ENCODE data around the gene BUD13.
"Not testable (repeated sequence)": the region's sequence is repeated elsewhere in the genome, so short reads cannot be mapped to it uniquely, and the experiment has no call there.

The BUD13 gene

DNA sequence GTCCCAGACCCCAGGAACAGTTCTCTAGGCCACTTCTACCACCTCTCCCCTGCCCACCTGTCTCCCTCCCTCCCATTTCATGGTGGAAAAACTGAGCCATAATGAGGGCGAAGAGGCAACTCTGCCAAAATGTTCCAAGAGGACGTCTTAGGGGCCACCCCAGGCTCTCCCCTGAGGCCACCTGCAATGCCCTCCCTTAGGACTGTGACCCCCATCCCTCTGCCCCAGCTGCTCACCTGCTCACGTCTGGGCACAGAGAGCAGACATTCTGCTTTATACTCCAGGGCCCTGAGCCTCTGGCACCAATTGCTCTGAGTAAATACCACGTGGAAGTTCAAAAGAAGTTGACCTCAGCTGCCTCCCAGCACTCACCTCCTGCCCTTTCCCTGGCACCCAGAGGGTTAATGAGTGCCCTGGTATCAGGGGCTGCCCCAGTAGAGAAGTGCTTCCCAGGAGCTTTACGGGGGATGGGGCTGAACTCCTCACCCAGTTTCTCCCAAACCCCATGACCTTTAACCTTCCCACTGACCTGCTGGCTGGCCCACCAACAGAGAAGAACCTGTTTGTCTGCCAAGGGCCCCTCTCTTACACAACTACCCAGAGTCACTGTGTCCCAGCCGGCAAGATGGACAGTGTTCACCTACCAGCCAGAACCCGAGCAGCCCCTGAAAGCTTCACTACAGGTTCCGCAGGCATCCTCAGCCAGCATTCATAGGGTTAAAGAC lies 19.5 kb upstream of the BUD13 start:
- DNase-seq (ENCODE audit: low spot score) = no peak

GRCh38 chr11:116791813-116792143 lies 19.0 kb upstream of the BUD13 start, which contains the start of gene APOA5:
TSS of gene APOA5 (minus strand) at chr11:116791879. CDS start at chr11:116791860, 19 bp downstream.
- no peak for DNase-seq (ENCODE audit: low spot score)

- DNase-seq (ENCODE audit: low spot score) = peak; percentile 70
These were observed 18.4 kb upstream of the BUD13 start for GRCh38 chr11:116791002-116791812.

DNA sequence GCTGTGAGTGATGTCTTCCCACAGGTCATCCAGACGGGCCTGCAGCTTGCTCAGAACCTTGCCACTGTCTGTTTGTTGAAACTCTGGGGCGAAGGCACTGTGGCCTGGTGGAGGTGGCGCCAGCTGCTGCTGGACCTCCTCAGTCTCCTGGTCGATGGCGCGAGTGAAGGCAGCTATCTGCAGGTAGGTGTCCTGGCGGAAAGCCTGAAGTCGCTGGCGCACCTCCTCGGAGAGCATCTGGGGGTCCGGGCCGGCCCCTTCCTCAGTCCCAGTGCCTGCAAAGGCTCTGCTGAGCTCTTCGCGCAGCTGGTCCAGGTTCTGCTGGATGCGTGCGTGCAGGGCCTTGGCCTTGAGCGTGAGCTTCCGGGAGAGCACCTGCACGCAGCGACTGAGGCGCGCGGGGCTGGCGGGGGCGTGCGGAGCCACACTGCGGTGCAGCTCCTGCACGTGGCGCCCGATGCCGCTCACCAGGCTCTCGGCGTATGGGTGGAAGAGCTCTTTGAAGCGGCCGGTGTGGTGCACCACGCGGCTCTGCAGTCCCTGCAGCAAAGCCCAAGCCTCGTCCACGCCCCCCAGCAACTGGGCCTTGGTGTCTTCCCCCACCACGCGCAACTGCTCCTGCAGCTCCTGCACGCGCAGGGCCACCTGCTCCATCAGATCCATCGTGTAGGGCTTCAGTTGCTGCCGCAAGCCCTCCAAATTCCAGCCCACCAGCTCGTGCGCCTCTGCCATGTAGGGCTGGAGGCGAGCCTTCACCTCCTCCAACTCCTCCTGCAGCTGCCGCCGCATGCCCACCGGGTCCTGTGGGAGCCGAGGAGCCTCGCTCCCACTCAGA lies 17.6 kb upstream of the BUD13 start:
- DNase-seq (ENCODE audit: low spot score) = no peak

- DNase-seq (ENCODE audit: low spot score) = no peak
These were observed 16.2 kb upstream of the BUD13 start for GRCh38 chr11:116788975-116789374.

DNA sequence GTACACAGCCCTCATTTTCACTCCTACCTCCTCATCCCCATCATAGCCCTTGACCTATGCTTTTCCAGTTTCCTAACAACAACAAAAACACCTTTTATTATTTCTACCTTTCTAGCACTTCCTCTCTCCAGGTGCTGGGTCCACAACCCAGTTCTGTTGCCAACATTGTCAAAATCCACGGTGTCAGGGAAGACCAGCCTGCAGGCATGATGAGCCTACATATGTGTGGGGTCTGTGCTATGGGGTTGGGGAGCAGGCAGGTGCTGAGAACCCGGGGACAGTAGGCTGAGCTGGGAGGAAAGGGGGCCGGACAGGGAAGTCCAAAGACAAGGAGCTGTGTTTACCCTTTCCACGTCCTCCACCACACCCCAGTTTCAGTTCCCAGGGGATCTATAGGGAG lies 15.7 kb upstream of the BUD13 start:
- no peak for DNase-seq (ENCODE audit: low spot score)

DNA sequence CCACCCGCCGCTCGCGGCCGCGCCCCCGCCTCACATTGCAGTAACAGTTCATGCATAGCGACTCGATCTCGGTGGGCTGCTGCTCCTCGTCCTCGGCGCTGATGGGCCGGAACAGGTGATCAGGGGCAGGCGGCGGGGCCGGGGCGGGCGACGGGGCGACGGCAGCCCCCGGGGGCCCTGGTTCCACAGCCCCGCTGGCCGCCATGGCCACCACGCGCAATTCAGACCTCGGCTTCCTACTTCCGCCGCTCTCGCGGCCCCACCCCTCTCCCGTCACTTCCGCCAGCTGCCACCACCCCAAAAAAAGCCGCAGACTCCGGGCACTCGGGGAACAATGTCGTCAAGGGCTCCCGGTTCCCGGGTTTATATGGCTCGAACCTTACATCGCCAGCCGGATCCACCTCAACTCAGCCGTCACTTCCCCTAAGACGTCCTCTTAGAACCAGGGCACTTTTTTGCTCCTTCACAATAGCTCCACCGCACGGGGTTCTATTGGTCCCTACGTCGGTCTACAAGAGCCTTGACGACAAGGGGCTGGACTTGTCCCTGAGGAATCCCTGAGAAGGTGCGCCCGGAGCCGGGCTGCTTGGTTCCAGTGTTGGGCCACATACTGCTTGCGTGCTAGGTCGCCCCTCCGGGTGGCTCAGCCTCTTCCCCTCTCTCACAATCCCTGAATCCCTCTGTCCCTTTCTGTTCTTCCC lies 15.1 kb upstream of the BUD13 start, which contains the start of gene ZPR1:
Gene ZPR1 (minus strand): TSS at position 238 of the 701 bp plus-strand sequence. CDS start 33 bp downstream, at position 205.
- DNase-seq (ENCODE audit: low spot score) = peak; percentile 79

- DNase-seq (ENCODE audit: low spot score) = no peak
These were observed 14.6 kb upstream of the BUD13 start for GRCh38 chr11:116787436-116787785.

DNA sequence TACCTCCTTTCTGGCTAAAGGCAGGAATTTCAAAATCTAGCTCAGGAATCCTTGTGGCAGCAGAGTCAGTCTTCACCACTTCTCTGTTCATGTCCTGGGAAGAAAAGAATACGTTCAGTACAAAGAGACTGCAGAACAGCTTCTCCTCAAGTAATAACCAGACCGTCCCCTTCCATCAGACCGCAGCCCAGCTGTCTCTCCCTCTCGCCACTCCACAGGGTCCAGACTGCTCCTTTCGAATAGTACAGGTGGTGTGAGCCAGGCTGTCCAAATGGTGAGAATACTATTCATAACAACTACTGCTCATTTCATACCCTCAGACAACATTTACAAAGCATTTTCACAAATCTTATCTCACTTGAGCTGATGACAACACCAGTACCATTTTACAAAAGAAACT lies 14.2 kb upstream of the BUD13 start:
- no peak for DNase-seq (ENCODE audit: low spot score)

DNA sequence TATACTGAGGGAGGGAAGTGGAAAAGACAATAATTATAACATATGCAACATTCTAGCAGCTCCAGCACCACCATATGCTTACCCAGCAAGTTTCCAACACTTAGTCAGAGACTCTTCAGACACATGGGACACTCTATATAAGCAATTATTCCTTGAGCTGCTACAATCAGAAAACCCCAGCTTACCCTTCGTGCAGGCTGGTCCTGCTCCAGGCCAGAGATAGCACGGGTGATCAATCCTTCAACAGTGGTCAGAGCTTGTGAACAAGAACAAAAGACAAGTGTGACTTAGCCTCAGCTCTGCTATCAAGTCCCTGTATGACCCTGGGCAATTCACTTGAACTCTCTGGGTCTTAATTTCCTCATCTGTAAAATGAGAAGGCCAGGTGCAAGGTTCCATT lies 13.5 kb upstream of the BUD13 start:
- no peak for DNase-seq (ENCODE audit: low spot score)

- DNase-seq (ENCODE audit: low spot score) = no peak
These were observed 9.9 kb upstream of the BUD13 start for GRCh38 chr11:116782728-116783127.

DNA sequence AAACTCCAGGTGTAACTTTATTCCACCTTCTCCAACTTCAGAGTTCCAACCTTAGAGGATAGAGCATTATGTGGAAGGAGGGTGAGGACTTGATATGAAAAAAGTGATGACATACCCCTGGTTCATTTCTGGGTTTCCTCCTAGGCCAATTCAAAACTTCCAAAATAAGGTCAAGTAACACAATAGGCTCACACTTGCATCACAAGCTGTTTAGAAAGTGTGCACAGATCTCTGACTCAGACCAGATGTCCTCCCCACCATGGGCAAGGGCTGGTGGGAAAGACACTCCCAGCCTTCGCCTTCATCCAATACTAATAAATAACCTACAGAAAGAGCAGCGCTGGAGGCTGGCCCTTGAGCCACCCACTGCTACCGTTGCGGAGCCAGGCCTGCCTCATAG lies 5.8 kb upstream of the BUD13 start:
- no peak for DNase-seq (ENCODE audit: low spot score)

DNA sequence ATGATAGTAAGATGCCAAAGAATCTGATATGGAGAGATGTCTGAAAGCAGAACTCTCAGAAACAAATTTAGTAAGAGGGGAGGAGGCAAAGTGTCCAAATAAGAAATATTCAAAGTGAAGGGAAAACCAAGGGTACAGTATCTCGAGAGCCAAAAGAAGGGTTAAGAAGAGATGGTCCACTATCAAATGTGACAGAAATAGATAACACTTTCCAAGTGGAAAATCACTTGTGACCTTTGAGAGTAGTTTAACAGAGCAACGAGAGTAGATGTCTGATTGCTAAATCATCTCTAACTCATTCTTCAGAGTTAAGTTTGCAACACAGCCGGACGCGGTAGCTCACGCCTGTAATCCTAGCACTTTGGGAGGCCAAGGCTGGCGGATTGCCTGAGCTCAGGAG lies 4.3 kb upstream of the BUD13 start:
- no peak for DNase-seq (ENCODE audit: low spot score)

- no peak for DNase-seq (ENCODE audit: low spot score)
These were observed 3.8 kb upstream of the BUD13 start for GRCh38 chr11:116776522-116776984.

GRCh38 chr11:116775975-116776374 lies 3.2 kb upstream of the BUD13 start:
- no peak for DNase-seq (ENCODE audit: low spot score)

- DNase-seq (ENCODE audit: low spot score) = no peak
These were observed 1.9 kb upstream of the BUD13 start for GRCh38 chr11:116774661-116775060.

DNA sequence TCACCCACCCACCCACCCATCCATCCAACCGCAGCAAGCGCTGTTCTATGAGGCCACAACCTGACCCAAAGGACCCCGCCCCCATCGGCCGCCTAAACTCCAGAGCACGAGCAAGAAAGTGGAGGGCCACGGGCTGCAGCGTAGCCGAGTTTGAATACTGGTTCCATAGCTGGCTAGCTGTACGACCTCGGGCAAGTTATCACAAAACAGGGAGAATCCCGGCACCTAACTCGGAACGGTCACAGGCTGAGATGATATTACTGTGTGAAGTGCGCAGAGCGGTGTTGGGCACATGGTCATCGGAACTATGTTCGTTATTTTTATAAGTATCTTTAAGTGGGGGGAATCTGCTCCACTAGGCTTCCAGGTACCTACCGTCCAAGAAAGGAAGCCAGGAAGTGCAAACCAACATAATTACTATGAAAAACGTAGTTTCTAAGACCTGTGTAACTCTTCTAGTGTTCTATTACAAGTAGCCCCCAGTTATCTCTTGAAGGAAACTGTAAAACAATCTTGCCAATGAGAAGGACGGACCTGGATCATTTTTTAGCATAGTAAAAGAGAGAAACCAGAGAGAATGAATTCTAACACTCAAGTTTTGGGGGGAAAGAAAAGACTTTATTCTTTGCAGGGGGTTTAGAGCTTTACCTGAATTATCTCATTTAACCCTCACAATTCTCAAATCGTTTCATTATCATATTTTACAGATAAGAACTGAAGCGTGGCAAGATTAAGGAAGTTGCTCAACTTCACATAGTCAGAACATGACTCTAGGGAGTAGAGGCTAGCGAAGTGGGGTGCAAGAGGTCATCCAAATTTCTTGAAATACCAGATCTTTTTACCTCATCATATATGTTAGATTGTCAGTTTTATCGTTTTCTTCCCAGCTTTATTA lies 663 bp upstream of the BUD13 start:
- no peak for DNase-seq (ENCODE audit: low spot score)

GRCh38 chr11:116771935-116772334 lies 852 bp downstream of the BUD13 start:
- DNase-seq (ENCODE audit: low spot score) = no peak

DNA sequence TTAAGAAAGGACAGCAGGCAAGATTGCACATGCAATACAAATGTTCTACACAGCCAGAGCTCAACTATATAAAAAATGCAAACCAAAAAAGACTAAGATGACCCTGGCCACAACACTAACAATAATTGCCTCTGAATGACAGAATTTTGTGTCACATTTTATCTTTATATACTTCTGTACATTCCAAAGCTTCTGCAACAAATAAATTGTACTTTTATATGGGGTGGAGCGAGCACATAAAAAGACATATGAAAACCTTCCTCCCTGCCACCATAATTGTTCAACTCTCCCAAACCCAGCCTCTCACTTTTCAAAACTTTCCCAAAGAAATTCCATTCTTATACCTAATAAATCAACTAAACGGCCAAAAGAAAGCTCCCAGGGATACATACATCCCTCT lies 10.7 kb downstream of the BUD13 start:
- no peak for DNase-seq (ENCODE audit: low spot score)

DNA sequence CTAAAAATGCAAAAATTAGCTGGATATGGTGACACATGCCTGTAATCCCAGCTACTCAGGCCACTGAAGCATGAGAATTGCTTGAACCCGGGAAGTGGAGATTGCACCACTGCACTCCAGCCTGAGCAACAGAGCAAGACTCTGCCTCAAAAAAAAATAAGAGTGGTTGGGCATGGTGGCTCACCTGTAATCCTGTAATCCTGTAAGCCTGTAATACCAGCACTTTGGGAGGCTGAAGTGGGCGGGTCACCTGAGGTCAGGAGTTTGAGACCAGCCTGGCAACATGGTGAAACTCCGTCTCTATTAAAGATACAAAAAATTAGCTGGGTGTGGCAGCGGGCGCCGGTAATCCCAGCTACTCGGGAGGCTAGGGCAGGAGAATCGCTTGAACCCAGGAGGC lies 16.7 kb downstream of the BUD13 start:
- DNase-seq (ENCODE audit: low spot score) = not testable (repeated sequence)
